ENCODE measurements around the gene RHBDD2.
"Not testable (repeated sequence)": the region's sequence is repeated elsewhere in the genome, so short reads cannot be mapped to it uniquely, and the experiment has no call there.

The RHBDD2 gene

DNA sequence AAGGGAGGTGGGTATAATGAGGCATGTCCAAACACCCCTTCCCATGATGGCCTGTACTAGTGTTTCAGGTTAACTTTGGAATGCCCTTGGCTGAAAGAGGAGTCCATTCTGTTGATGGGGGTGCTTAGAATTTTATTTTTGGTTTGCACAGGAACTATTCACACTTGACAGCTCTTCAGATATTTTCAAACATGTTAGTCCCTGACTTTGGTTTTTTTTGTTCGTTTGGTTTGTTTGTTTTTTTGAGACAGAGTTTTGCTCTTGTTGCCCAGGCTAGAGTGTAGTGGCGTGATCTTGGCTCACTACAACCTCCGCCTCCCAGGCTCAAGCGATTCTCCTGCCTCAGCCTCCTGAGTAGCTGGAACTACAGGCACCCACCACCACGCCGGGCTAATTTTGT lies 33.7 kb upstream of the RHBDD2 start:
- not testable (repeated sequence) for H3K27ac ChIP-seq (ENCODE audit: low read length)

DNA sequence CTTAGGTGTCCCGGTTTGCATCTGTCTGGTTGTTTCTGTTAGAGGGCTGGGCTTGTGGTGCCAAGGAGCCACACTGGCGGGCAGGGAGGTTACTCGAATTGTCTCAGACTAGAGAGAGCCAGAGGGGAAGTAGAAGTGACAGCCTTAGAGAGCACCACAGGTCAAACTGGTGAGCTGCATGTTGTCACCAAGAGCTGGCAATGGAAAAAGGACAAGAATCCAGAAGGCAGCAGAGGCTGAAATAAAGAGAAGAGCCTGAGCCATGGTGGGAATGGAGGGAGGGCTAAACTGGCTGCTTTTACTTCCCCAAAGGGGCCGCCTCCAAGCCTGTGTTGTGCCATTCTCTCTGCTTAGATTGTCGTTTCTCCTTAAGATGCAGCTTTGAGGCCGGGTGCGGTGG lies 31.1 kb upstream of the RHBDD2 start:
- Histone ChIP-seq H3K9me3 (ENCODE audit: control insufficient read depth in 1 of 2, low read length in 2 of 2) (no peaks in the 10 kb centered on the region), H3K4me1 (ENCODE audit: control insufficient read depth in 1 of 2, insufficient read depth in 2 of 2, low read length in 2 of 2) (peaks cover under 1% of the 10 kb centered on the region in 2 donors), H3K27ac (ENCODE audit: low read length) (no peak overlapping the region), H3K36me3 (ENCODE audit: control insufficient read depth in 1 of 2, insufficient read depth in 2 of 2, low read length in 2 of 2) (no peaks in the 10 kb centered on the region), H3K4me3 (ENCODE audit: low read depth in 1 of 2, low read length in 2 of 2) (no peak overlapping the region), H3K27me3 (ENCODE audit: low read depth, low read length) (no peaks in the 10 kb centered on the region)

More for the DNA sequence above, 33.7 kb upstream of the RHBDD2 start:
- H3K27me3 ChIP-seq (ENCODE audit: low read depth, low read length); H3K4me3 ChIP-seq (ENCODE audit: low read depth in 1 of 2, low read length in 2 of 2); H3K36me3 ChIP-seq (ENCODE audit: control insufficient read depth in 1 of 2, insufficient read depth in 2 of 2, low read length in 2 of 2); H3K9me3 ChIP-seq (ENCODE audit: control insufficient read depth in 1 of 2, low read length in 2 of 2); H3K4me1 ChIP-seq (ENCODE audit: control insufficient read depth in 1 of 2, insufficient read depth in 2 of 2, low read length in 2 of 2): not testable (repeated sequence)

- H3K9me3 ChIP-seq (ENCODE audit: control insufficient read depth in 1 of 2, low read length in 2 of 2) = no peaks in the 10 kb centered on the region
- H3K4me1 ChIP-seq (ENCODE audit: control insufficient read depth in 1 of 2, insufficient read depth in 2 of 2, low read length in 2 of 2) = no peaks in the 10 kb centered on the region
- H3K27ac ChIP-seq (ENCODE audit: low read length) = no peak overlapping the region
- no peak overlapping the region for H3K4me3 ChIP-seq (ENCODE audit: low read depth in 1 of 2, low read length in 2 of 2)
- no peaks in the 10 kb centered on the region for H3K36me3 ChIP-seq (ENCODE audit: control insufficient read depth in 1 of 2, insufficient read depth in 2 of 2, low read length in 2 of 2)
- H3K27me3 ChIP-seq (ENCODE audit: low read depth, low read length) = no peaks in the 10 kb centered on the region
Observed at GRCh38 chr7:75849573-75849972, 29.3 kb upstream of the RHBDD2 start.

DNA sequence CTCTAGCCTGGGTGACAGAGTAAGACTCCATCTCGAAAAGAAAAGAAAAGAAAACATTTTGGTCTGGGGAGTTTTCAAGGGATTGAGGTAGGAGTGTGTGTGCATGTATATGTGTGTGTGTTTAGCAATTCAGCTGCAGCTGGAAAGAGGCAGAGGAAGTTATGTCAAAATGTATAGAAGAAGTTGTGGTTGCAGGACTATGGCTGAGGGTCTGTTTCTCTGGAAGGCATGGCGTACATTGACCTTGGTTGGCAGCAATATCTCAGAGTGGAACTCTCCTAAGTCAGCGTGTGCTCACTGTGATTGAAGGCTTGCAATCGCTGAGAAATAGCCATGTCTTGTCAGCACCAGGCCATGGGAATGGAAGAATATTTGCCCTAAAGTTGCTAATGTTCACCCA lies 28.6 kb upstream of the RHBDD2 start:
- Histone ChIP-seq H3K27ac (ENCODE audit: low read length) (no peak overlapping the region), H3K4me1 (ENCODE audit: control insufficient read depth in 1 of 2, insufficient read depth in 2 of 2, low read length in 2 of 2) (no peaks in the 10 kb centered on the region), H3K36me3 (ENCODE audit: control insufficient read depth in 1 of 2, insufficient read depth in 2 of 2, low read length in 2 of 2) (no peaks in the 10 kb centered on the region), H3K9me3 (ENCODE audit: control insufficient read depth in 1 of 2, low read length in 2 of 2) (no peaks in the 10 kb centered on the region), H3K4me3 (ENCODE audit: low read depth in 1 of 2, low read length in 2 of 2) (no peak overlapping the region), H3K27me3 (ENCODE audit: low read depth, low read length) (no peaks in the 10 kb centered on the region)

GRCh38 chr7:75854233-75854632 lies 24.6 kb upstream of the RHBDD2 start:
- no peaks in the 10 kb centered on the region for H3K36me3 ChIP-seq (ENCODE audit: control insufficient read depth in 1 of 2, insufficient read depth in 2 of 2, low read length in 2 of 2)
- H3K27me3 ChIP-seq (ENCODE audit: low read depth, low read length) = no peaks in the 10 kb centered on the region
- H3K4me3 ChIP-seq (ENCODE audit: low read depth in 1 of 2, low read length in 2 of 2) = no peak overlapping the region
- H3K27ac ChIP-seq (ENCODE audit: low read length) = no peak overlapping the region
- H3K4me1 ChIP-seq (ENCODE audit: control insufficient read depth in 1 of 2, insufficient read depth in 2 of 2, low read length in 2 of 2) = no peaks in the 10 kb centered on the region
- H3K9me3 ChIP-seq (ENCODE audit: control insufficient read depth in 1 of 2, low read length in 2 of 2) = no peaks in the 10 kb centered on the region

- not testable (repeated sequence) for H3K27ac ChIP-seq (ENCODE audit: low read length); H3K4me3 ChIP-seq (ENCODE audit: low read depth in 1 of 2, low read length in 2 of 2); H3K36me3 ChIP-seq (ENCODE audit: control insufficient read depth in 1 of 2, insufficient read depth in 2 of 2, low read length in 2 of 2); H3K9me3 ChIP-seq (ENCODE audit: control insufficient read depth in 1 of 2, low read length in 2 of 2); H3K27me3 ChIP-seq (ENCODE audit: low read depth, low read length); H3K4me1 ChIP-seq (ENCODE audit: control insufficient read depth in 1 of 2, insufficient read depth in 2 of 2, low read length in 2 of 2)
Observed at GRCh38 chr7:75854813-75855345, 24.0 kb upstream of the RHBDD2 start.

DNA sequence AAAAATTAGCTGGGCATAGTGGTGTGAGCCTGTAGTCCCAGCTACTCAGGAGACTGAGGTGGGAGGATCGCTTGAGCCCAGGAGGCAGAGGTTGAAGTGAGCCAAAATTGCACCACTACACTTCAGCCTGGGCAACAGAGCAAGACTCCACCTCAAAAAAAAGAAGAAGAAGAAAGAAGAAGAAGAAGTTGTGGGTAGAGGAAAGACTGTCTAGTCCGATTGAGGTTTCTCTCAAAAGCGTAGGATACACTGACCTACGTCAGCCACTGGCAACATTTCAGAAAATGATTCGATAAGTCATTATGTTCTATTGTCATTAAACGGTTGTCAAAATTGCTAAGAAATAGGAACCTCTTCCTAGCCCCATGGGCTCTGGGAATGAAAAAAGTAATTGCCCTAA lies 22.3 kb upstream of the RHBDD2 start:
- H3K27ac ChIP-seq (ENCODE audit: low read length) = no peak overlapping the region
- no peaks in the 10 kb centered on the region for H3K27me3 ChIP-seq (ENCODE audit: low read depth, low read length)
- no peak overlapping the region for H3K4me3 ChIP-seq (ENCODE audit: low read depth in 1 of 2, low read length in 2 of 2)
- no peaks in the 10 kb centered on the region for H3K4me1 ChIP-seq (ENCODE audit: control insufficient read depth in 1 of 2, insufficient read depth in 2 of 2, low read length in 2 of 2)
- H3K9me3 ChIP-seq (ENCODE audit: control insufficient read depth in 1 of 2, low read length in 2 of 2) = no peaks in the 10 kb centered on the region
- no peaks in the 10 kb centered on the region for H3K36me3 ChIP-seq (ENCODE audit: control insufficient read depth in 1 of 2, insufficient read depth in 2 of 2, low read length in 2 of 2)

DNA sequence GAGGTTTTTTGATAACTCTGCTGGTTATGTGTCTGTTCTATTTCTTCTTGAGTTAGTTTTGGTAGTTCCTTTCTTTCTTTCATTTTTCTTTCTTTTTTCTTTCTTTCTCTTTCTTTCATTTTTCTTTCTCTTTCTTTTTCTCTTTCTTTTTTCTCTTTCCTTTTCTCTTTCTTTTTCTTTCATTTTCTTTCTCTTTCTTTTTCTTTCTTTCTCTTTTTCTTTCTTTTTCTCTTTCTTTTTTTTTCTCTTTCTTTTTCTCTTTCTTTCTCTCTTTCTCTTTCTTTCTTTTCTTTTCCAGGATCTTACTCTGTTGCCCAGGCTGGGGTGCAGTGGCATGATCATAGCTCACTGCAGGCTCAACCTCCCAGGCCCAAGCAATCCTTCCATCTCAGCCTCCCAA lies 20.4 kb upstream of the RHBDD2 start:
- H3K4me1 ChIP-seq (ENCODE audit: control insufficient read depth in 1 of 2, insufficient read depth in 2 of 2, low read length in 2 of 2) = no peaks in the 10 kb centered on the region
- H3K27me3 ChIP-seq (ENCODE audit: low read depth, low read length) = no peaks in the 10 kb centered on the region
- H3K4me3 ChIP-seq (ENCODE audit: low read depth in 1 of 2, low read length in 2 of 2) = no peak overlapping the region
- H3K9me3 ChIP-seq (ENCODE audit: control insufficient read depth in 1 of 2, low read length in 2 of 2) = no peaks in the 10 kb centered on the region
- no peak overlapping the region for H3K27ac ChIP-seq (ENCODE audit: low read length)
- no peaks in the 10 kb centered on the region for H3K36me3 ChIP-seq (ENCODE audit: control insufficient read depth in 1 of 2, insufficient read depth in 2 of 2, low read length in 2 of 2)

- H3K4me1 ChIP-seq (ENCODE audit: control insufficient read depth in 1 of 2, insufficient read depth in 2 of 2, low read length in 2 of 2) = peaks cover 6% of the 10 kb centered on the region in 2 donors
- no peaks in the 10 kb centered on the region for H3K9me3 ChIP-seq (ENCODE audit: control insufficient read depth in 1 of 2, low read length in 2 of 2)
- H3K36me3 ChIP-seq (ENCODE audit: control insufficient read depth in 1 of 2, insufficient read depth in 2 of 2, low read length in 2 of 2) = no peaks in the 10 kb centered on the region
- H3K27ac ChIP-seq (ENCODE audit: low read length) = no peak overlapping the region
- H3K27me3 ChIP-seq (ENCODE audit: low read depth, low read length) = no peaks in the 10 kb centered on the region
- H3K4me3 ChIP-seq (ENCODE audit: low read depth in 1 of 2, low read length in 2 of 2) = no peak overlapping the region
Observed at GRCh38 chr7:75861636-75862035, 17.2 kb upstream of the RHBDD2 start.

DNA sequence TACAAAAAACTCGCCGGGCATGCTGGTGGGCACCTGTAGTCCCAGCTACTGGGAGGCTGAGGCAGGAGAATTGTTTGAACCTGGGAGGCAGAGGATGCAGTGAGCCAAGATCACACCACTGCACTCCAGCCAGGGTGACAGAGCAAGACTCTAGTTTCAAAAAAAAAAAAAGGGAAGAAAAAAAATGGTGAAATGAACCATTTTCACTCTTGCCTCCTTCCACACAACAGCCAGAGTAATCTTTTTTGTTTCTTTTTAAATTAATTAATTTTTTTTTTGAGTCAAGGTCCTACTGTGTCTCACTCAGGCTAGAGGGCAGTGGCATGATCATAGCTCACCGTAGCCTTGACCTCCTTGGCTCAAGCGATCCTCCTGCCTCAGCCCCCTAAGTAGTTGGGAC lies 14.6 kb upstream of the RHBDD2 start:
- H3K36me3 ChIP-seq (ENCODE audit: control insufficient read depth in 1 of 2, insufficient read depth in 2 of 2, low read length in 2 of 2); H3K27me3 ChIP-seq (ENCODE audit: low read depth, low read length); H3K27ac ChIP-seq (ENCODE audit: low read length); H3K9me3 ChIP-seq (ENCODE audit: control insufficient read depth in 1 of 2, low read length in 2 of 2); H3K4me1 ChIP-seq (ENCODE audit: control insufficient read depth in 1 of 2, insufficient read depth in 2 of 2, low read length in 2 of 2); H3K4me3 ChIP-seq (ENCODE audit: low read depth in 1 of 2, low read length in 2 of 2): not testable (repeated sequence)

DNA sequence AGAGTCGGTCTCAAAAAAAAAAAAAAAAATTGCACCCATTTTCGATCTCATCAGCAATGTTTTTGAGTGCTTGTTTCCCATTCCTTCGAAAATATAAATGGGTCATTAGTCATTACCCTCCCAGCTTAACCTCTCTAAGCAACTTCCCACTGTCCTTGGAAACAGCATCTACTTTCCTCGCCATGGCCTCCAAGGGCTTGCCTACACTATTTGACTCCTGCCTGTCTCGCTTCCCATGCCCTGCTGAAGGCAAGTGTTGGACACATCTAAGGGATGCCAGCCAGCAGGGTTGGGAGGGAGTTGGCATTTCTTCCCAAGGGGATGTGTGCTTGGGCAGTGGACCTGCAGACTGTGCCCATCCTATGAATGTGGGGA lies 12.7 kb upstream of the RHBDD2 start:
- Histone ChIP-seq H3K4me3 (ENCODE audit: low read depth in 1 of 2, low read length in 2 of 2) (no peak overlapping the region), H3K27ac (ENCODE audit: low read length) (no peak overlapping the region), H3K4me1 (ENCODE audit: control insufficient read depth in 1 of 2, insufficient read depth in 2 of 2, low read length in 2 of 2) (peaks cover 7 to 9% of the 10 kb centered on the region in 2 donors), H3K27me3 (ENCODE audit: low read depth, low read length) (no peaks in the 10 kb centered on the region), H3K9me3 (ENCODE audit: control insufficient read depth in 1 of 2, low read length in 2 of 2) (no peaks in the 10 kb centered on the region), H3K36me3 (ENCODE audit: control insufficient read depth in 1 of 2, insufficient read depth in 2 of 2, low read length in 2 of 2) (no peaks in the 10 kb centered on the region)

DNA sequence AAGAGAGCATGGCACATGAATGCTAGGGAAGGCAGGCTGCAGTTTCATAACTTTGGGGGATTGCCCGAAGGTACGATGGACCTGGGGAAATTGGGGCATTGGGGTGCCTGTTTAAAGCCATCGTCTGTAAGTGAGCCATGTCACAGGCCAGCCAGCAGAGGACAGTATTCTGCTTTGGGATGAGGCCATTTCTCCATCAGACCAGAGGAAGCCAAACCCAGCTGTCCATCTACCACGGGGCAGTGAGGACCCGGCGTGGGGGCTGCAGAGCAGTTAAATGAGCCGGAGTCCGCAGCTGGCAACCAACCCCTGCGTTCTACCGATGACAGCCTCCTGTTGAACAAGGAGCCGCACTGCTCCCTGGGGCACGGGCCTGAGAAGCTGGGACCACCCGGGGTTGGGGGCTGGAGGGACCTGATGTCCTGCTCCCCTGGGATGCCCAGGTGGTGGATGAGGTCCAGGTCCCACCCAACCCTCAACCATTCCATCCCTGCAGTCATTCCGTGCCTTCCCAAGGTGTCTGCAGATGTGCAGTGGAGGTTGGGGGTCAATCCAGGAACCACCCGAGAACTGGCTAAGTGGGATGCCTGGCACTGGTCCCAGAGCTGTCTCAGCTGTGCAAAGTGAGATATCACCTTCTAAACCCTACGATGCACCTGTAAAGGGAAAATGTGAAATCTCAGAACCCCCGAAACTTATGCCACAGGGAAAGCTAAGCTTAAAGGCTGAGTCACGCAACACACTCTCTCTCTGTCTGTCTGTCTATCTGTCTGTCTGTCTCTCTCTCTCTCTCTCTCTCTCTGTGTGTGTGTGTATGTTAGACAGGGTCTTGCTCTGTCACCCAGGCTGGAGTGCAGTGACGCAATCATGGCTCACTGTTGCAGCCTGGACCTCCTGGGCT lies 12.1 kb upstream of the RHBDD2 start:
- H3K4me3 ChIP-seq (ENCODE audit: low read depth in 1 of 2, low read length in 2 of 2) = no peak overlapping the region
- H3K27me3 ChIP-seq (ENCODE audit: low read depth, low read length) = no peaks in the 10 kb centered on the region
- no peaks in the 10 kb centered on the region for H3K9me3 ChIP-seq (ENCODE audit: control insufficient read depth in 1 of 2, low read length in 2 of 2)
- H3K4me1 ChIP-seq (ENCODE audit: control insufficient read depth in 1 of 2, insufficient read depth in 2 of 2, low read length in 2 of 2) = peaks cover 7 to 9% of the 10 kb centered on the region in 2 donors
- H3K27ac ChIP-seq (ENCODE audit: low read length) = no peak overlapping the region
- no peaks in the 10 kb centered on the region for H3K36me3 ChIP-seq (ENCODE audit: control insufficient read depth in 1 of 2, insufficient read depth in 2 of 2, low read length in 2 of 2)
